Osteocyte (in vitro differentiated cells): ENCODE data around the gene BLVRB. TPM values are rescaled to one million over a fixed set of nuclear protein-coding genes. Genes with fewer than 3 reads are reported as not detected.

ENCODE experiments used
- DNase-seq: peaks from one replicate; pipeline ENCODE4 v3.0.0; 2021; ENCODE audit warnings: mixed read lengths; ENCODE audit not compliant: unreplicated experiment; ENCODE audit errors: extremely low spot score
- H3K27ac Mint-ChIP-seq: one replicate; pipeline ENCODE4 v1.8.0; 2021; ENCODE audit warnings: mild to moderate bottlenecking, mixed read lengths; ENCODE audit not compliant: unreplicated experiment
- H3K27me3 Mint-ChIP-seq: one replicate; pipeline ENCODE4 v1.8.0; 2021; ENCODE audit warnings: mixed read lengths; ENCODE audit not compliant: unreplicated experiment
- H3K36me3 Mint-ChIP-seq: one replicate; pipeline ENCODE4 v1.8.0; 2021; ENCODE audit warnings: mixed read lengths; ENCODE audit not compliant: unreplicated experiment
- H3K4me1 Mint-ChIP-seq: one replicate; pipeline ENCODE4 v1.8.0; 2021; ENCODE audit warnings: mixed read lengths; ENCODE audit not compliant: unreplicated experiment
- H3K4me3 Mint-ChIP-seq: one replicate; pipeline ENCODE4 v1.8.0; 2021; ENCODE audit warnings: mild to moderate bottlenecking, moderate library complexity, mixed read lengths; ENCODE audit not compliant: unreplicated experiment
- H3K9me3 Mint-ChIP-seq: one replicate; pipeline ENCODE4 v1.8.0; 2021; ENCODE audit warnings: mixed read lengths; ENCODE audit not compliant: unreplicated experiment
- CTCF ChIP-seq: fragments of 200-600 bp; sonication (generic); IDR thresholded peaks from 2 replicates; pipeline ENCODE4 v1.5.0; 2021; ENCODE audit warnings: antibody characterized with exemption, mild to moderate bottlenecking, moderate library complexity
- total RNA-seq: library from RNA; stranded (reverse); gene quantifications from 2 replicates; pipeline ENCODE4 v1.2.1, GENCODE V29; 2021

The BLVRB gene
- total RNA-seq, 1 donor from 2014 or later, result 45.6 TPM

DNA sequence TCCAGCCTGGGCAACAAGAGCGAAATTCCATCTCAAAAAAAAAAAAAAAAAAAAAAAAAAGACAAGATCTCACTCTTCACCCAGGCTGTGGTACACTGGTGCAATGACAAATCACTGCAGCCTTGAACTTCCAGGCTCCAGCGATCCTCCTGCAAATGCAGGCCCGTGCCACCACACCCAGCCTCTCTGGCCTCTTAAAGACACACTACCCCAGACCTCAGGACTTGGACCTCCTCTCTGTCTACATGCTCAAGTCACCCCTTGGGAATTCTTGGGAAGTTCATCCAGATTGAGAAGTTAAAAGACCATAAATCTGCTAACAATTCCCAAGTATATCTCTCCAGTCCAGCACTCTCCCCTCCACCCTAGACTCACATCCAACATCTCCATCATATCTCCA lies 65.0 kb downstream of the BLVRB start:
- H3K27ac Mint-ChIP-seq, result no peak overlapping the region
- peaks cover 9% of the 10 kb centered on the region for H3K4me1 Mint-ChIP-seq
- H3K4me3 Mint-ChIP-seq, result no peak overlapping the region
- TF ChIP-seq CTCF, result no peak
- H3K27me3 Mint-ChIP-seq, result no peaks in the 10 kb centered on the region
- H3K9me3 Mint-ChIP-seq, result no peaks in the 10 kb centered on the region
- H3K36me3 Mint-ChIP-seq, result peaks cover 9% of the 10 kb centered on the region
- DNase-seq, result no peak

- TF ChIP-seq CTCF, result no peak
- no peak overlapping the region for H3K4me3 Mint-ChIP-seq
- H3K4me1 Mint-ChIP-seq, result peaks cover 9% of the 10 kb centered on the region
- no peaks in the 10 kb centered on the region for H3K9me3 Mint-ChIP-seq
- no peaks in the 10 kb centered on the region for H3K27me3 Mint-ChIP-seq
- H3K36me3 Mint-ChIP-seq, result peaks cover 9% of the 10 kb centered on the region
- DNase-seq, result no peak
- no peak overlapping the region for H3K27ac Mint-ChIP-seq
These were observed 67.0 kb downstream of the BLVRB start for GRCh38 chr19:40398417-40399131.

Other genes starting within 250 kb of the BLVRB start
- gene TTC9B, start 247.4 kb downstream of the BLVRB start, total RNA-seq, result not detected in 2 replicates
- gene CCNP, start 239.1 kb downstream of the BLVRB start, total RNA-seq, result 0.51 and 0.57 TPM in 2 replicates
- gene AKT2, start 180.4 kb downstream of the BLVRB start, total RNA-seq, result 152 and 156 TPM in 2 replicates
- 13.1 and 16.6 TPM in 2 replicates for gene C19orf47, start 117.3 kb downstream of the BLVRB start, total RNA-seq
- gene PLD3, start 117.0 kb downstream of the BLVRB start, total RNA-seq, result 499 and 511 TPM in 2 replicates
- 0.21 and 0.29 TPM in 2 replicates for gene HIPK4, start 75.6 kb downstream of the BLVRB start, total RNA-seq
- 5.0 and 5.7 TPM in 2 replicates for gene PRX, start 52.4 kb downstream of the BLVRB start, total RNA-seq
- gene SERTAD1, start 39.8 kb downstream of the BLVRB start, total RNA-seq, result 13.3 and 13.8 TPM in 2 replicates
- 31.4 and 33.4 TPM in 2 replicates for gene SERTAD3, start 21.4 kb downstream of the BLVRB start, total RNA-seq
- 0.48 and 0.63 TPM in 2 replicates for gene SPTBN4, start 1.3 kb upstream of the BLVRB start, total RNA-seq
- gene SHKBP1, start 111.1 kb upstream of the BLVRB start, total RNA-seq, result 53.3 and 53.8 TPM in 2 replicates
- 85.9 and 93.6 TPM in 2 replicates for gene LTBP4, start 135.6 kb upstream of the BLVRB start, total RNA-seq
- gene NUMBL, start 224.9 kb upstream of the BLVRB start, total RNA-seq, result 63.2 and 67.1 TPM in 2 replicates